Subcutaneous preadipocyte (primary cell): ENCODE results near the gene CAMK2A. TPM values are rescaled to one million over a fixed set of nuclear protein-coding genes. Genes with fewer than 3 reads are reported as not detected.

Source experiments
- total RNA-seq: library from RNA; depleted of rRNA; stranded (reverse); fragments of >200 nt; gene quantifications from 2 replicates; pipeline ENCODE4 v1.2.3, GENCODE V29; 2012

CAMK2A gene
- 0.20 and 0.73 TPM in 2 replicates for total RNA-seq

DNA sequence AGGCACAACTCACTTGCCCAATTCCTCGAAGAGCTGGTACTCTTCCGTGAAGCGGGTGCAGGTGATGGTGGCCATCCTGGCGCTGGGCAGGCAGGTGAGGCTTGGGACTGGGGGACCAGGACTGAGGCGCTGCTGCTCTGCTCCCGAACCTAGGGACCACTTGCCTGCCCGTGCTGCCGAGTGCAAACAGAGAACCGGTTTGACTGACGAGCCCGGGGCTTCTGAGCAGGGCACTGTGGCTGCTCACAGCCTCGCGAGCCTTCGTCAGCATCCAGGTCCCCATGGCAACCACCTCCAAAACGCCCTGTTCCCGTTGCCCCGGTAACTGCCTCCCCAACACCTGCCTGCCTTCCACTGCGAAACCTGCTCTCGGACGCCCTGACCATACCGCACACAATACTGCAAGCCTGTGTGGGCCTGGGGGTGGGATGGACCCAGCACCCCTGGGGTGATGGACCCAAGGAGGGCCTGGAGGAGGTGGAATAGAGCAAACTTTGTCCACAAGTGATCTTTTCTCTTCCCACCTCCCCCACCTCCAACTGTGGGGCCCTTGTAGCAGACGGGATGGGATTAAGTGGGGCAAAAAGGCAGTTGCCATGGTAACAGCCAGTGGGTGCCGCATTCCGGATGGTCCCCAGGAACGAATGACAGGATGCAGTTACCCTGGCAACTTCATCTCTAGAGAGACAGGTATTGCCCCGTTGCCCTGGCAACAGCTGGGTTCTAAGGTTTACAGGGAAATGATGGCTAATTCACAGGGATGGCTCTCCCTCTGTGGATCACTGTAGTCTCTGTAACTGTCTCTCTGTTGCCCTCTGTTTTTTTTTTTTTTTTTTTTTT is at the start of gene CAMK2A:
TSS of gene CAMK2A (minus strand) at position 223 of the 840 bp plus-strand sequence. CDS start at position 75, 148 bp downstream.

GRCh38 chr5:150302301-150303069 is 12.9 kb upstream of the CAMK2A start, which contains the start of gene ARSI:
Gene ARSI (minus strand): TSS chr5:150302905. CDS start chr5:150302373, 532 bp downstream.

DNA sequence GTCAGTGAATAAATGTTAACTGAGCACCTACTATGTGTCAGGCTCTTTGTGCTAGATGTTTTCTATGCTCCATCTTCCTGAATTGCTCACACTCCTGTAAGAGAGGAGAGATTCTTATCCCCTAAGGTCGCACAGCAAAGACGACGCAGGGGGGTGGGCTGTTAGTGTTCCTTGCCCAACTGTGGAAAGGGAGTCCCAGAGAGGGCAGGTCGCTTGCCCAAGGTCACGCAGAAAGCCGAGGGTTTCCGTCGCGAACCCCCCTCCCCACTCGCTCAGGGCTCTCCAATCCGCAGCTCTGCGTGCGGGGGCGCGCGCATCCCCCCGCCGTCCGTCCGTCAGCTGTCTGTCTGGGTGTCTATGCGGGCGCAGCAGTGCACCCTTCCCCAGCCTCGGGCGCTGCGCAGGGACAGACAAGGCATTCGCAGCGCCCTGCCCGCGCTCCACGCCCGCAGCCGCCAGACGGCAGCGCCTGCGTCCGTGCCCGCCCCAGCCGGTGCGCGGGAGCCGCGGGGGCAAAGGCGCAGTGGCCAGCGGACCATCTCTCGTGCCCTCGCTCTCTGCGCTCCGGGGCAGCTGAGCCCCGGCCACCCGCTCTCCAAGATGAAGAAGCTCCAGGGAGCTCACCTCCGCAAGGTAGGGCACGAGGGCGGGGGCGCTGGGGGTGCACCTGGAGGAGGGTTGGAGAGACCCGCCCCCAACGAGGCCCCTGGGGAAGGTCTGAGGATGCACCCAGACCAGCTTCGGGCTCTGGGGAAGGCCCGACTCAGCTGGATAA is 99.7 kb downstream of the CAMK2A start, which contains the start of gene SLC6A7:
TSS of gene SLC6A7 (plus strand) at position 335 of the 775 bp plus-strand sequence. CDS start at position 601, 266 bp downstream.

Other genes starting within 250 kb of the CAMK2A start
- gene CSF1R, start 203.2 kb downstream of the CAMK2A start, total RNA-seq = not detected in 2 replicates
- 253 and 297 TPM in 2 replicates for gene PDGFRB, start 133.9 kb downstream of the CAMK2A start, total RNA-seq
- not detected in 2 replicates for gene CDX1, start 123.0 kb downstream of the CAMK2A start, total RNA-seq
- not detected in 2 replicates for gene SLC6A7, start 99.7 kb downstream of the CAMK2A start, total RNA-seq
- 2.0 and 2.2 TPM in 2 replicates for gene ARSI, start 13.1 kb upstream of the CAMK2A start, total RNA-seq
- gene TCOF1, start 67.9 kb upstream of the CAMK2A start, total RNA-seq = 20.2 and 34.0 TPM in 2 replicates
- gene CD74, start 123.1 kb upstream of the CAMK2A start, total RNA-seq = 0.37 and 0.98 TPM in 2 replicates
- 1,816 and 6,180 TPM in 2 replicates for gene RPS14, start 160.0 kb upstream of the CAMK2A start, total RNA-seq
- 38.9 and 45.4 TPM in 2 replicates for gene NDST1, start 218.4 kb upstream of the CAMK2A start, total RNA-seq